Osteoblast (primary cell): Measurements from ENCODE around the gene WWOX. TPM values are rescaled to one million over a fixed set of nuclear protein-coding genes. Genes with fewer than 3 reads are reported as not detected.

Experiments
- DNase-seq: peaks from one replicate; pipeline ENCODE4 v3.0.0; 2011; ENCODE audit warnings: low spot score, mixed read lengths; ENCODE audit not compliant: insufficient read length; ENCODE audit errors: missing footprints
- H2AFZ ChIP-seq: 2 replicates; pipeline ENCODE4 v1.6.0; 2011; ENCODE audit warnings: mild to moderate bottlenecking, low read length
- H3K27ac ChIP-seq: 2 replicates; pipeline ENCODE4 v1.5.1; 2011; ENCODE audit warnings: mild to moderate bottlenecking, low read depth, low read length, moderate library complexity
- H3K27me3 ChIP-seq: 2 replicates; pipeline ENCODE4 v1.6.0; 2012; ENCODE audit warnings: mild to moderate bottlenecking, control low read depth, inconsistent platforms, low read length, moderate library complexity; ENCODE audit not compliant: insufficient read depth
- H3K36me3 ChIP-seq: 2 replicates; pipeline ENCODE4 v1.5.1; 2011; ENCODE audit warnings: mild to moderate bottlenecking, low read length, control low read depth, moderate library complexity; ENCODE audit not compliant: insufficient read depth
- H3K4me1 ChIP-seq: 2 replicates; pipeline ENCODE4 v1.5.1; 2011; ENCODE audit warnings: mild to moderate bottlenecking, low read length, control low read depth, moderate library complexity; ENCODE audit not compliant: insufficient read depth
- H3K4me2 ChIP-seq: 2 replicates; pipeline ENCODE4 v1.6.0; 2011; ENCODE audit warnings: mild to moderate bottlenecking, low read length; ENCODE audit not compliant: insufficient read depth
- H3K4me3 ChIP-seq: fragments of 200-600 bp; sonication (generic); 3 replicates; pipeline ENCODE4 v1.5.1; 2012; ENCODE audit warnings: mild to moderate bottlenecking, low read length, inconsistent platforms; ENCODE audit not compliant: insufficient read depth
- H3K79me2 ChIP-seq: 2 replicates; pipeline ENCODE4 v1.6.0; 2012; ENCODE audit warnings: mild to moderate bottlenecking, low read length, control low read depth, inconsistent platforms; ENCODE audit not compliant: insufficient read depth
- H3K9me3 ChIP-seq: 2 replicates; pipeline ENCODE4 v1.5.1; 2011; ENCODE audit warnings: low read depth, low read length, control low read depth
- H4K20me1 ChIP-seq: 2 replicates; pipeline ENCODE4 v1.6.0; 2012; ENCODE audit warnings: mild to moderate bottlenecking, low read length, control low read depth; ENCODE audit not compliant: insufficient read depth
- total RNA-seq: library from RNA; depleted of rRNA; stranded (reverse); fragments of >200 nt; gene quantifications from 2 replicates; pipeline ENCODE4 v1.2.3, GENCODE V29; 2012
- TF ChIP-seq, protein P1 (sequence below): IDR thresholded peaks from 2 replicates; pipeline ENCODE4 v1.5.1; 2011; ENCODE audit warnings: mild to moderate bottlenecking, low read depth, low read length, moderate library complexity; ENCODE audit errors: extremely low read depth

The WWOX gene
- total RNA-seq, 1 donor = 23.9 TPM

GRCh38 chr16:78298986-78299385, 199.5 kb downstream of the WWOX start:
- no peak overlapping the region for H3K4me3 ChIP-seq
- no peaks in the 10 kb centered on the region for H3K27me3 ChIP-seq
- TF ChIP-seq, protein P1, sequence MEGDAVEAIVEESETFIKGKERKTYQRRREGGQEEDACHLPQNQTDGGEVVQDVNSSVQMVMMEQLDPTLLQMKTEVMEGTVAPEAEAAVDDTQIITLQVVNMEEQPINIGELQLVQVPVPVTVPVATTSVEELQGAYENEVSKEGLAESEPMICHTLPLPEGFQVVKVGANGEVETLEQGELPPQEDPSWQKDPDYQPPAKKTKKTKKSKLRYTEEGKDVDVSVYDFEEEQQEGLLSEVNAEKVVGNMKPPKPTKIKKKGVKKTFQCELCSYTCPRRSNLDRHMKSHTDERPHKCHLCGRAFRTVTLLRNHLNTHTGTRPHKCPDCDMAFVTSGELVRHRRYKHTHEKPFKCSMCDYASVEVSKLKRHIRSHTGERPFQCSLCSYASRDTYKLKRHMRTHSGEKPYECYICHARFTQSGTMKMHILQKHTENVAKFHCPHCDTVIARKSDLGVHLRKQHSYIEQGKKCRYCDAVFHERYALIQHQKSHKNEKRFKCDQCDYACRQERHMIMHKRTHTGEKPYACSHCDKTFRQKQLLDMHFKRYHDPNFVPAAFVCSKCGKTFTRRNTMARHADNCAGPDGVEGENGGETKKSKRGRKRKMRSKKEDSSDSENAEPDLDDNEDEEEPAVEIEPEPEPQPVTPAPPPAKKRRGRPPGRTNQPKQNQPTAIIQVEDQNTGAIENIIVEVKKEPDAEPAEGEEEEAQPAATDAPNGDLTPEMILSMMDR = no peak
- no peak overlapping the region for H3K27ac ChIP-seq
- no peak for DNase-seq
- H3K4me1 ChIP-seq = no peaks in the 10 kb centered on the region
- H4K20me1 ChIP-seq = no peaks in the 10 kb centered on the region
- no peak overlapping the region for H2AFZ ChIP-seq
- no peaks in the 10 kb centered on the region for H3K79me2 ChIP-seq
- no peaks in the 10 kb centered on the region for H3K9me3 ChIP-seq
- H3K36me3 ChIP-seq = no peaks in the 10 kb centered on the region
- no peak overlapping the region for H3K4me2 ChIP-seq

DNA sequence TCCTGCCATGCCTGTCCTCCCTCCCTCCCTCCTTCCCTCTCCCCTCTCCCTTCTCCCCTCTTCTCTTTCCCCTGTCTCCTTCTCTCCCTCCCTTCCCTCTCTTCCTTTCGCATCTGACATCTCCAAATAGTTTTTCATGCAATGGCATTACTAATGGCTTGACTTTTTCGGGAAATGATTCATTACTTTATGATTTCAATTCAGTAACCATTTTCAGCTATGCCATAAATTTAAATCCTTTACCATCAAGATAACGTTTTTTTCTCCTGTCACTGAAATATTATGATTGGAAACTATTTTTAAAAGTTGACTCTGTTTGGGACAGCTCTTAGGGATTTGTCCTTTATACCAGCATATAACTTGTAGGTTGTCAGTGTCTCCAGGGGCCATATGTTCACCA, 201.0 kb downstream of the WWOX start:
- H3K4me2 ChIP-seq = no peak overlapping the region
- no peaks in the 10 kb centered on the region for H3K79me2 ChIP-seq
- H3K27me3 ChIP-seq = no peaks in the 10 kb centered on the region
- no peaks in the 10 kb centered on the region for H3K9me3 ChIP-seq
- H3K36me3 ChIP-seq = no peaks in the 10 kb centered on the region
- no peaks in the 10 kb centered on the region for H3K4me1 ChIP-seq
- DNase-seq = no peak
- no peak overlapping the region for H2AFZ ChIP-seq
- no peak overlapping the region for H3K27ac ChIP-seq
- TF ChIP-seq, protein P1 = no peak
- no peaks in the 10 kb centered on the region for H4K20me1 ChIP-seq
- H3K4me3 ChIP-seq = no peak overlapping the region

DNA sequence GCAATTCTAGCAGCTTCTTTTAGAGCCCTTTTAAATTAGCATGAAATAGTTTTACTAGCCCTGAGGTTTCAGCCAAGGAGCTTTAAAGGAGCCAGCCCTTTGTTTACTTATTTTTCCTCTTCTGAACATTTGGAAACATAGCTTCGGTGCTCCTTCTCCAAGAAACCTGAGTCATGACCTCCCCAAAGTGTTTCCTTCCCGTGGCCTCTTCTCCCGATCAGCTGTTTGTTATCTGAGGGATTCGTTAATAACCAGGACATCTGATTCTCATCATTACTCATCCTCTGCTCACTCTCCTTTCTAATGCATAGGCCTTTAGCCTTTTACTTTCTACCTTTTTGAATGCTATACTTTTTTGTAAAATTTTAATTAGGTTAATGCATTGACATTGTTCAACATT, 204.5 kb downstream of the WWOX start:
- no peaks in the 10 kb centered on the region for H3K79me2 ChIP-seq
- H3K4me2 ChIP-seq = no peak overlapping the region
- no peaks in the 10 kb centered on the region for H3K4me1 ChIP-seq
- H3K27ac ChIP-seq = no peak overlapping the region
- H3K36me3 ChIP-seq = no peaks in the 10 kb centered on the region
- no peaks in the 10 kb centered on the region for H3K9me3 ChIP-seq
- DNase-seq = no peak
- H3K4me3 ChIP-seq = no peak overlapping the region
- H3K27me3 ChIP-seq = no peaks in the 10 kb centered on the region
- TF ChIP-seq, protein P1 = no peak
- H2AFZ ChIP-seq = no peak overlapping the region
- H4K20me1 ChIP-seq = no peaks in the 10 kb centered on the region

GRCh38 chr16:78306361-78306760, 206.9 kb downstream of the WWOX start:
- Histone ChIP-seq H3K79me2 (no peaks in the 10 kb centered on the region), H3K4me1 (no peaks in the 10 kb centered on the region), H3K27ac (no peak overlapping the region), H3K4me2 (no peak overlapping the region), H3K36me3 (no peaks in the 10 kb centered on the region), H3K27me3 (no peaks in the 10 kb centered on the region), H3K9me3 (no peaks in the 10 kb centered on the region), H3K4me3 (no peak overlapping the region), H2AFZ (no peak overlapping the region), H4K20me1 (no peaks in the 10 kb centered on the region)
- TF ChIP-seq, protein P1 = no peak
- DNase-seq = no peak
